GM18951 (cell line): ENCODE results near the gene BRD3OS.

ENCODE experiments used
- POLR2A ChIP-seq: IDR thresholded peaks from 4 replicates; pipeline ENCODE4 v1.6.1; 2011; ENCODE audit warnings: mild to moderate bottlenecking; ENCODE audit not compliant: insufficient read length, insufficient read depth; ENCODE audit errors: extremely low read depth
- in situ Hi-C: fragments of 300-500 bp; cut with MboI; formaldehyde crosslinking; loops from one replicate; pipeline ENCODE4 v1.12.0; 2022; ENCODE audit warnings: low sequenced_read_pairs, mixed read lengths, inconsistent platforms; ENCODE audit not compliant: unreplicated experiment

Gene BRD3OS

GRCh38 chr9:134002796-134003195, 22.5 kb upstream of the BRD3OS start:
- TF ChIP-seq POLR2A, result no peak
- in situ Hi-C loops, result no loop called here

GRCh38 chr9:134003237-134003636, 22.0 kb upstream of the BRD3OS start:
- in situ Hi-C loops, result no loop called here
- TF ChIP-seq POLR2A, result no peak

GRCh38 chr9:134004131-134004873, 21.0 kb upstream of the BRD3OS start:
- in situ Hi-C loops, result no loop called here
- TF ChIP-seq POLR2A, result no peak

- no peak for TF ChIP-seq POLR2A
- in situ Hi-C loops, result no loop called here
These were observed 20.4 kb upstream of the BRD3OS start for GRCh38 chr9:134004881-134005280.

GRCh38 chr9:134005381-134005780, 19.9 kb upstream of the BRD3OS start:
- in situ Hi-C loops, result no loop called here
- TF ChIP-seq POLR2A, result no peak

- TF ChIP-seq POLR2A, result no peak
- in situ Hi-C loops, result no loop called here
These were observed 18.1 kb upstream of the BRD3OS start for GRCh38 chr9:134007150-134007549.

- in situ Hi-C loops, result no loop called here
- TF ChIP-seq POLR2A, result no peak
These were observed 17.7 kb upstream of the BRD3OS start for GRCh38 chr9:134007571-134007970.

GRCh38 chr9:134010310-134011173, 14.7 kb upstream of the BRD3OS start:
- in situ Hi-C loops, result no loop called here
- TF ChIP-seq POLR2A, result no peak

- no peak for TF ChIP-seq POLR2A
- in situ Hi-C loops, result no loop called here
These were observed 13.9 kb upstream of the BRD3OS start for GRCh38 chr9:134011401-134011800.

GRCh38 chr9:134014946-134015345, 10.3 kb upstream of the BRD3OS start:
- in situ Hi-C loops, result no loop called here
- no peak for TF ChIP-seq POLR2A

- in situ Hi-C loops, result no loop called here
- no peak for TF ChIP-seq POLR2A
These were observed 978 bp upstream of the BRD3OS start for GRCh38 chr9:134024214-134024792.

GRCh38 chr9:134025606-134026541, 593 bp downstream of the BRD3OS start:
- TF ChIP-seq POLR2A, result no peak
- in situ Hi-C loops, result no loop called here
